Liver (tissue), 9 donors: ENCODE data around the gene ZFYVE27. TPM values are rescaled to one million over a fixed set of nuclear protein-coding genes. Genes with fewer than 3 reads are reported as not detected.

Experiments
- DNase-seq: peaks from one replicate; pipeline ENCODE4 v3.0.0-alpha.2; 2017; ENCODE audit warnings: low spot score
- H3K27ac ChIP-seq, 2 donors: one replicate each; pipeline ENCODE4 v1.7.0; 2013; ENCODE audit warnings: inconsistent platforms in 2 of 2, low read length in 2 of 2, control low read depth in 1 of 2, low read depth in 1 of 2, mild to moderate bottlenecking in 1 of 2
- H3K27me3 ChIP-seq, 4 donors: one replicate each; pipeline versions ENCODE4 v1.6.1 to v1.7.0; 2013; ENCODE audit warnings: low read length in 3 of 4, inconsistent platforms in 1 of 4, mild to moderate bottlenecking in 1 of 4, moderate library complexity in 1 of 4; ENCODE audit not compliant: control insufficient read depth in 4 of 4, insufficient read depth in 4 of 4
- H3K36me3 ChIP-seq, 4 donors: one replicate each; pipeline versions ENCODE4 v1.6.1 to v1.7.0; 2013; ENCODE audit warnings: low read length in 3 of 4, mild to moderate bottlenecking in 3 of 4, low read depth in 1 of 4, moderate library complexity in 1 of 4; ENCODE audit not compliant: control insufficient read depth in 4 of 4, insufficient read depth in 3 of 4
- H3K4me1 ChIP-seq, 4 donors: one replicate each; pipeline versions ENCODE4 v1.6.1 to v1.7.0; 2013; ENCODE audit warnings: low read length in 3 of 4, mild to moderate bottlenecking in 3 of 4, moderate library complexity in 1 of 4; ENCODE audit not compliant: control insufficient read depth in 4 of 4, insufficient read depth in 4 of 4
- H3K4me3 ChIP-seq, 3 donors: one replicate each; pipeline versions ENCODE4 v1.6.1 to v1.7.0; 2013; ENCODE audit warnings: low read length in 3 of 3, control low read depth in 1 of 3, low read depth in 1 of 3, mild to moderate bottlenecking in 1 of 3
- H3K9ac ChIP-seq, 2 donors: one replicate each; pipeline ENCODE4 v1.7.0; 2013; ENCODE audit warnings: low read length in 2 of 2, mild to moderate bottlenecking in 2 of 2, moderate library complexity in 2 of 2, control low read depth in 1 of 2, low read depth in 1 of 2
- H3K9me3 ChIP-seq, 4 donors: one replicate each; pipeline versions ENCODE4 v1.6.1 to v1.7.0; 2013; ENCODE audit warnings: low read length in 3 of 4; ENCODE audit not compliant: control insufficient read depth in 4 of 4
- ATF3 ChIP-seq: IDR thresholded peaks from 2 replicates; pipeline ENCODE4 v1.6.1; 2016; ENCODE audit warnings: antibody characterized with exemption
- FOXA1 ChIP-seq: IDR thresholded peaks from 2 replicates; pipeline ENCODE4 v1.6.1; 2016; ENCODE audit warnings: antibody characterized with exemption
- FOXA2 ChIP-seq: IDR thresholded peaks from 2 replicates; pipeline ENCODE4 v1.6.1; 2016; ENCODE audit warnings: antibody characterized with exemption
- GABPA ChIP-seq, 2 donors: IDR thresholded peaks in 1 of 2; conservative IDR thresholded peaks in 1 of 2; 2 replicates each; pipeline ENCODE4 v1.6.1; 2016; ENCODE audit warnings: antibody characterized with exemption in 2 of 2, mild to moderate bottlenecking in 1 of 2, moderate library complexity in 1 of 2
- HNF4A ChIP-seq, 2 donors: conservative IDR thresholded peaks; 2 replicates each; pipeline ENCODE4 v1.6.1; 2016; ENCODE audit warnings: antibody characterized with exemption in 2 of 2, mild to moderate bottlenecking in 2 of 2
- HNF4G ChIP-seq: IDR thresholded peaks from 2 replicates; pipeline ENCODE4 v1.6.1; 2016; ENCODE audit warnings: antibody characterized with exemption
- JUND ChIP-seq, 2 donors: IDR thresholded peaks; 2 replicates each; pipeline ENCODE4 v1.6.1; 2016; ENCODE audit warnings: antibody characterized with exemption in 2 of 2
- NR2F2 ChIP-seq: IDR thresholded peaks from 2 replicates; pipeline ENCODE4 v1.6.1; 2016; ENCODE audit warnings: antibody characterized with exemption
- RAD21 ChIP-seq, 2 donors: IDR thresholded peaks; 2 replicates each; pipeline ENCODE4 v1.6.1; 2016; ENCODE audit warnings: antibody characterized with exemption in 2 of 2, mild to moderate bottlenecking in 2 of 2
- RXRA ChIP-seq, 2 donors: IDR thresholded peaks; 2 replicates each; pipeline ENCODE4 v1.6.1; 2017 to 2018; ENCODE audit warnings: antibody characterized with exemption in 2 of 2, mild to moderate bottlenecking in 1 of 2
- SP1 ChIP-seq: IDR thresholded peaks from 2 replicates; pipeline ENCODE4 v1.6.1; 2018; ENCODE audit warnings: antibody characterized with exemption, mild to moderate bottlenecking
- TAF1 ChIP-seq: conservative IDR thresholded peaks from 2 replicates; pipeline ENCODE4 v1.6.1; 2016; ENCODE audit warnings: antibody characterized with exemption, mild to moderate bottlenecking
- YY1 ChIP-seq: IDR thresholded peaks from 2 replicates; pipeline ENCODE4 v1.6.1; 2016; ENCODE audit warnings: antibody characterized with exemption, mild to moderate bottlenecking
- WGBS: extraction: QIAGEN DNeasy Blood & Tissue Kit; methylation state at CpG from one replicate; pipeline ENCODE4 v1.1.7; 2013; 5-methylcytosine and 5-hydroxymethylcytosine counted together
- polyA plus RNA-seq, 2 donors: library from polyadenylated mRNA; stranded (reverse) in 1 of 2; unstranded in 1 of 2; fragments of 200-250 nt in 1 of 2; fragments of >200 nt in 1 of 2; fragmentation: Nextera tagmentation in 1 of 2; extraction: Ambion mirVana in 1 of 2; gene quantifications; one replicate each; pipeline versions ENCODE4 v1.2.1 to v1.2.3, GENCODE V29; 2013 to 2015
- total RNA-seq, 2 donors: library from RNA; depleted of rRNA; stranded (reverse); fragments of >200 nt; gene quantifications; one replicate each; pipeline ENCODE4 v1.2.3, GENCODE V29; 2014
- TF ChIP-seq, protein P1 (sequence below): fragments of 150-350 bp; IDR thresholded peaks from 2 replicates; pipeline ENCODE4 v1.5.1; 2017; ENCODE audit warnings: improper control_type of control experiment, low read depth, low read length; ENCODE audit not compliant: missing input control
- TF ChIP-seq, protein P2 (sequence below): IDR thresholded peaks from 2 replicates; pipeline ENCODE4 v1.6.1; 2016; ENCODE audit warnings: antibody characterized with exemption
- TF ChIP-seq, protein P3 (sequence below): IDR thresholded peaks from 2 replicates; pipeline ENCODE4 v1.6.1; 2016; ENCODE audit warnings: antibody characterized with exemption
- TF ChIP-seq, protein P4 (sequence below): IDR thresholded peaks from 2 replicates; pipeline ENCODE4 v1.6.1; 2016; ENCODE audit warnings: antibody characterized with exemption, mild to moderate bottlenecking
- donor health status: healthy.
- donor health status: healthy.
- donor health status: healthy.
- donor health status: healthy.
- donor health status: healthy.

ZFYVE27 gene
- total and polyA plus RNA-seq, 4 donors, result 10.2 to 25.9 (median 13.1) TPM

GRCh38 chr10:97704341-97704740, 32.6 kb upstream of the ZFYVE27 start:
- no peak overlapping the region for H3K27ac ChIP-seq
- DNase-seq, result no peak
- WGBS, result 83% methylated on average over 1 of the region's 1 CpG

DNA sequence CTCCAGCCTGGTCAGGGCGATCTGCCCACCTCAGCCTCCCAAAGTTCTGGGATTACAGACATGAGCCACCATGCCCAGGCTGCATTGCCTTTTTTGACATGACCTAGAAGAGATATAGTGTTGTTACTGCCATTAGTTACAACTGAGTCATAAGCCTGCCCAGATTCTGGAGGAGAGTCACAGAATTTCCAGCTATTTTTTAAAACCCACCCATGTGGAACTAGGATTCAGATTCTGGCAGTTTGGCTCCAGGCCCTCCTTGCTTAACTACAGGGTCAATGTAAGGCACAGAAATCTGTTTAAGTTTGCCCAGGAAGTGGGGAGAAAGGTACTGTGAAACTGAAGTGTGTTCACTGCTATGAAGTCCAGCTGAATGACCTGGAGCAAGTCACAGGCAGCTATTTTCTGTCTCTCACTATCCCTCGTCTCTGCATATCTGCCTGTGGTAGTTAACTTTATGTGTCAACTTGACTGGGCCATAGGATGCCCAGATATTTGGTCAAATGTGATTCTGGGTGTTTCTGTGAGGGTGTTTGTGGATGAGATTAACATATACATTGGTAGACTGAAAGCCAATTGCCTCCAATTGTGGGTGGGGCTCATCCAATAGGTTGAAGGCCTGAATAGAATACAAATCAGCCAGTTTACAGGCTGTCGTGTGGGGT, 31.8 kb upstream of the ZFYVE27 start:
- H3K9me3 ChIP-seq, result no peaks in the 10 kb centered on the region
- peaks cover 7 to 14% (median 10%) of the 10 kb centered on the region in 4 donors for H3K4me1 ChIP-seq
- no peaks in the 10 kb centered on the region for H3K36me3 ChIP-seq
- no peak overlapping the region for H3K9ac ChIP-seq
- H3K4me3 ChIP-seq, result no peak overlapping the region
- H3K27me3 ChIP-seq, result no peaks in the 10 kb centered on the region
- TF ChIP-seq FOXA1 (no peak), JUND (IDR thresholded peaks at IDR 0.05) (no peak), HNF4G (no peak), NR2F2 (no peak), RXRA (IDR thresholded peaks at IDR 0.05) (no peak), HNF4A (conservative IDR thresholded peaks at IDR 0.05) (no peak), FOXA2 (no peak), SP1 (no peak), YY1 (no peak), TAF1 (no peak), GABPA (IDR thresholded peaks at IDR 0.05 in 1 of 2, conservative IDR thresholded peaks at IDR 0.05 in 1 of 2) (no peak), RAD21 (IDR thresholded peaks at IDR 0.05) (no peak)
- TF ChIP-seq, protein P1, sequence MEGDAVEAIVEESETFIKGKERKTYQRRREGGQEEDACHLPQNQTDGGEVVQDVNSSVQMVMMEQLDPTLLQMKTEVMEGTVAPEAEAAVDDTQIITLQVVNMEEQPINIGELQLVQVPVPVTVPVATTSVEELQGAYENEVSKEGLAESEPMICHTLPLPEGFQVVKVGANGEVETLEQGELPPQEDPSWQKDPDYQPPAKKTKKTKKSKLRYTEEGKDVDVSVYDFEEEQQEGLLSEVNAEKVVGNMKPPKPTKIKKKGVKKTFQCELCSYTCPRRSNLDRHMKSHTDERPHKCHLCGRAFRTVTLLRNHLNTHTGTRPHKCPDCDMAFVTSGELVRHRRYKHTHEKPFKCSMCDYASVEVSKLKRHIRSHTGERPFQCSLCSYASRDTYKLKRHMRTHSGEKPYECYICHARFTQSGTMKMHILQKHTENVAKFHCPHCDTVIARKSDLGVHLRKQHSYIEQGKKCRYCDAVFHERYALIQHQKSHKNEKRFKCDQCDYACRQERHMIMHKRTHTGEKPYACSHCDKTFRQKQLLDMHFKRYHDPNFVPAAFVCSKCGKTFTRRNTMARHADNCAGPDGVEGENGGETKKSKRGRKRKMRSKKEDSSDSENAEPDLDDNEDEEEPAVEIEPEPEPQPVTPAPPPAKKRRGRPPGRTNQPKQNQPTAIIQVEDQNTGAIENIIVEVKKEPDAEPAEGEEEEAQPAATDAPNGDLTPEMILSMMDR, result no peak
- TF ChIP-seq, protein P2, sequence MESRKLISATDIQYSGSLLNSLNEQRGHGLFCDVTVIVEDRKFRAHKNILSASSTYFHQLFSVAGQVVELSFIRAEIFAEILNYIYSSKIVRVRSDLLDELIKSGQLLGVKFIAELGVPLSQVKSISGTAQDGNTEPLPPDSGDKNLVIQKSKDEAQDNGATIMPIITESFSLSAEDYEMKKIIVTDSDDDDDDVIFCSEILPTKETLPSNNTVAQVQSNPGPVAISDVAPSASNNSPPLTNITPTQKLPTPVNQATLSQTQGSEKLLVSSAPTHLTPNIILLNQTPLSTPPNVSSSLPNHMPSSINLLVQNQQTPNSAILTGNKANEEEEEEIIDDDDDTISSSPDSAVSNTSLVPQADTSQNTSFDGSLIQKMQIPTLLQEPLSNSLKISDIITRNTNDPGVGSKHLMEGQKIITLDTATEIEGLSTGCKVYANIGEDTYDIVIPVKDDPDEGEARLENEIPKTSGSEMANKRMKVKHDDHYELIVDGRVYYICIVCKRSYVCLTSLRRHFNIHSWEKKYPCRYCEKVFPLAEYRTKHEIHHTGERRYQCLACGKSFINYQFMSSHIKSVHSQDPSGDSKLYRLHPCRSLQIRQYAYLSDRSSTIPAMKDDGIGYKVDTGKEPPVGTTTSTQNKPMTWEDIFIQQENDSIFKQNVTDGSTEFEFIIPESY, result no peak
- DNase-seq, result no peak
- WGBS, result 90% methylated on average over 3 of the region's 3 CpGs
- no peak overlapping the region for H3K27ac ChIP-seq

More at GRCh38 chr10:97704341-97704740, 32.6 kb upstream of the ZFYVE27 start:
- Histone ChIP-seq H3K27me3 (no peaks in the 10 kb centered on the region), H3K4me3 (no peak overlapping the region), H3K36me3 (no peaks in the 10 kb centered on the region), H3K9ac (no peak overlapping the region), H3K9me3 (no peaks in the 10 kb centered on the region), H3K4me1 (peaks cover 7 to 14% (median 10%) of the 10 kb centered on the region in 4 donors)
- TF ChIP-seq, protein P3, sequence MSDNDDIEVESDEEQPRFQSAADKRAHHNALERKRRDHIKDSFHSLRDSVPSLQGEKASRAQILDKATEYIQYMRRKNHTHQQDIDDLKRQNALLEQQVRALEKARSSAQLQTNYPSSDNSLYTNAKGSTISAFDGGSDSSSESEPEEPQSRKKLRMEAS, result no peak
- TF ChIP-seq, protein P4, sequence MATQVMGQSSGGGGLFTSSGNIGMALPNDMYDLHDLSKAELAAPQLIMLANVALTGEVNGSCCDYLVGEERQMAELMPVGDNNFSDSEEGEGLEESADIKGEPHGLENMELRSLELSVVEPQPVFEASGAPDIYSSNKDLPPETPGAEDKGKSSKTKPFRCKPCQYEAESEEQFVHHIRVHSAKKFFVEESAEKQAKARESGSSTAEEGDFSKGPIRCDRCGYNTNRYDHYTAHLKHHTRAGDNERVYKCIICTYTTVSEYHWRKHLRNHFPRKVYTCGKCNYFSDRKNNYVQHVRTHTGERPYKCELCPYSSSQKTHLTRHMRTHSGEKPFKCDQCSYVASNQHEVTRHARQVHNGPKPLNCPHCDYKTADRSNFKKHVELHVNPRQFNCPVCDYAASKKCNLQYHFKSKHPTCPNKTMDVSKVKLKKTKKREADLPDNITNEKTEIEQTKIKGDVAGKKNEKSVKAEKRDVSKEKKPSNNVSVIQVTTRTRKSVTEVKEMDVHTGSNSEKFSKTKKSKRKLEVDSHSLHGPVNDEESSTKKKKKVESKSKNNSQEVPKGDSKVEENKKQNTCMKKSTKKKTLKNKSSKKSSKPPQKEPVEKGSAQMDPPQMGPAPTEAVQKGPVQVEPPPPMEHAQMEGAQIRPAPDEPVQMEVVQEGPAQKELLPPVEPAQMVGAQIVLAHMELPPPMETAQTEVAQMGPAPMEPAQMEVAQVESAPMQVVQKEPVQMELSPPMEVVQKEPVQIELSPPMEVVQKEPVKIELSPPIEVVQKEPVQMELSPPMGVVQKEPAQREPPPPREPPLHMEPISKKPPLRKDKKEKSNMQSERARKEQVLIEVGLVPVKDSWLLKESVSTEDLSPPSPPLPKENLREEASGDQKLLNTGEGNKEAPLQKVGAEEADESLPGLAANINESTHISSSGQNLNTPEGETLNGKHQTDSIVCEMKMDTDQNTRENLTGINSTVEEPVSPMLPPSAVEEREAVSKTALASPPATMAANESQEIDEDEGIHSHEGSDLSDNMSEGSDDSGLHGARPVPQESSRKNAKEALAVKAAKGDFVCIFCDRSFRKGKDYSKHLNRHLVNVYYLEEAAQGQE, result no peak
- TF ChIP-seq FOXA2 (no peak), ATF3 (no peak)
